Measurements from ENCODE around the gene STOM.

Gene STOM

DNA sequence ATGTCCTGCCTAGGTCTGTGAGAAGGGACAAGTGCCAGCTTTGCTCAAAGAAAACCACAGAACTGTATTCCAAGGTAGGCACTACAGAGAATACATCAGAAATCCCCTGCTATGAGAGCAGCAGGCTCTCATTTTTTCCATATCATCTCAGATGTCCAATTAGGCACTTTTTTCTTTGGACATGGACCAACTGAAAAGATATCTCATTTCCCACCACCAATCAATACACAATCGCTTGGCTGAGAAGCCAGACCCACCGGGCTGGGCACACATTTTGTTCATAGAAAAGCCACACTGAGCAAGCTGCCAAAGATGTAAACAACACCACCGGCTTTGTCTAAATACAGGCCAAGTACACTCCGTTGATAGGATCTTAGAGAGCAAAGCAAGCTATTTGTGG lies 25.9 kb downstream of the STOM start:
- DNase-seq: peak; percentile 43

DNA sequence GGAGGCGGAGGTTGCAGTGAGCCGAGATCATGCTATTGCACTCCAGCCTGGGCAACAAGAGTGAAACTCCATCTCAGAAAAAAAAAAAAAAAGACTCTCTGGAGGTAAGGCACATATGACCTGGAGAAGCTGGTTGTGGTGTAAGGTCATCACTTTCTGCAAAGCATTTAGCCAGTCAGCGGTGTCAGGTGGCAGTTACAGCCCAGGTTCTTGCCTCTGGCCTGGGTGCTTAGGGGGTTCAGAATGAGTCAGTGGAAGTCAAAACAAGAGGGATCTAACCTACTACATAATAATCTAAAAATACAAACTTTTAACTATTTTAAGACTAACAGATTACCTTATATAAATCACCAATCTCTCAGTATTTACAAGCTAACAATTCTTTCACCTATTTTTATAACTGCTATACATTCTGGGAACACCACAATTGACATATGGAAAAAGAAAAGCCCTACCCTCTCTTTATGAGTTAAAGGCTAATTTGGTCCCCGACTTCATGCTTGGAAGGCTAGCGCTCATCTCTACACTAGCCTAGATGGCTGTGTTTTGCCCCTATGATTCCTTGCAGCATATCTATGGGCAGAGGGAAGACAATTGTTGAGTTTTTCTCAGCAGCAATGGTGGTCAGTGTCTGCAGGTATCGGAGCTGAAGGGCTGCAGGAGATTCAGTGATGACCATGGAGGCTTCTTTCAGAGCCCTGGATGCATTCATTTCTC lies 29.2 kb downstream of the STOM start:
- no peak for DNase-seq

DNA sequence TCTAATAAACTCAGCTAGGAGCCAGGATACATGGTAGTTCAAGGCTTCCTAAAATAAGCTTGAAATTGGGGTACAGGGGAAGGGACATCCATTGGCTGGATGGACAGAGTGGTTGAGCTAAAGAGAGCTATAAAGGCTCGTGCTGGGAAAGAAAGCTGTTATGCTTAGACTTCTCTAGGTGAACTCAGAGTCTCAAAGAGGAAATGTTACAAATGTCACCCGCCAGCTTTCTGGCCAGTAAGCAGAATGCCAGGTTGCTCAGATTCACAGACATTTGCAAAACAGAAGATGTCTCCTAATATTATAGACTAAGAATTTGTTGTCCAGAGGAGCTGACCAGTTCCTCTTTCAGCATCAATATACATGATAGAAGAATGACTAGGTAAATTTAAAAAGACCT lies 30.6 kb downstream of the STOM start:
- DNase-seq: no peak

DNA sequence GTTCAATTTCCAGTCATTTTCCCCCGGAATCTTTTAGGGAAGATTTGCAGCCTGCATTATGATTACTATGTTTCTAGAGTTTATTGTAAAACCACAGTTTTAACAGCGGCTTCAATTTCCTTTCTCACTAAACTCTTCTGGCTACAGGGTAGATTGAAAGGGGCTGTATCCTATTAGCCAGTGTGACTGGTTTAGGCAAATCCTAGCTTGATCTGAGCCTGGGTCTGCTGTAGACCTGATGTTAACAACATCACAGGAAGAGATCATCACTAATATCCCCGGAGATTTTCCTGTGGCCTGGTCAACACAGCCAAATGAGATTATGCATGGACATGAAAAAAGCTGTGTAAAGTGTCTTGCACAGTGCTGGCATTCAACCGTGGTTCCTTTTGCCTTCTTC lies 33.4 kb downstream of the STOM start:
- DNase-seq: no peak

DNA sequence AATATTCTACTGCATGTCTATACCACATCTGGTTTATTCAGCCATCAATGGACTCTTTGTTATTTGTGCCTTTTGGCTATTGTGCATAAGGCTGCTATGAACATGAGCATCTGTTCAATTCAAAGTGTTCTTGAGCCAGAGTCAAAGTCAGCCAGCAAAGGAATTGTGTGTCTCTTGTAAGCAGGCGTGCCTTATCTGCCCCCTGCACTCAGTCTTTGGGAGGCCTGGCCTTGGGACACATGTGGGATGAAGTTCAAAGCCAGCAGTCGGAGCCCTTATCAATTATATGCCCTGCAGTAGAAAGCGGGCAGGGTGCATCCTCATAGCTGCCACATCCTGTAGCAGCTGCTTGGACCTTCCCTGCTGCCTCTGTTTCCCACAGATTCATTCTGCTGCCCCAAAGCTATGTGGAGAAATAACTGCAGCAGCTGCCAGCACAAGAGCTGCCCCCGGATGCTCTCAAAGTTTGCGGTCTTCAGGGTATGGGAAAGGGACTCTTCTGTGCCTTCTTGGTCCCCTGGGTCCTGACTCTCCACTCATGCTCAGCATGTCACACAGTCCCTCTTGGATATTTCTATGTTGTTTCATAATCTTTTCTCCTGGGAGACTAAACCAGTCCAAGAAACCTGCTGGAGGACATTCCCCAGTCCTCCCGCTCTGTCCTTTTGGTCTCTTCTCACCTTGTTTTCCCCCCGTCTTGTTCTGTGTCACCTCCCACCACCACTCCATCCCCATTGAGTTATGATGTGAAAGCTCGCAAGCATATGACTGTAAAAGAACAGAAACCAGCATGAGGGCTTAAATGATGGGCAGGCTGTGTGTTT lies 35.9 kb downstream of the STOM start:
- DNase-seq: no peak

DNA sequence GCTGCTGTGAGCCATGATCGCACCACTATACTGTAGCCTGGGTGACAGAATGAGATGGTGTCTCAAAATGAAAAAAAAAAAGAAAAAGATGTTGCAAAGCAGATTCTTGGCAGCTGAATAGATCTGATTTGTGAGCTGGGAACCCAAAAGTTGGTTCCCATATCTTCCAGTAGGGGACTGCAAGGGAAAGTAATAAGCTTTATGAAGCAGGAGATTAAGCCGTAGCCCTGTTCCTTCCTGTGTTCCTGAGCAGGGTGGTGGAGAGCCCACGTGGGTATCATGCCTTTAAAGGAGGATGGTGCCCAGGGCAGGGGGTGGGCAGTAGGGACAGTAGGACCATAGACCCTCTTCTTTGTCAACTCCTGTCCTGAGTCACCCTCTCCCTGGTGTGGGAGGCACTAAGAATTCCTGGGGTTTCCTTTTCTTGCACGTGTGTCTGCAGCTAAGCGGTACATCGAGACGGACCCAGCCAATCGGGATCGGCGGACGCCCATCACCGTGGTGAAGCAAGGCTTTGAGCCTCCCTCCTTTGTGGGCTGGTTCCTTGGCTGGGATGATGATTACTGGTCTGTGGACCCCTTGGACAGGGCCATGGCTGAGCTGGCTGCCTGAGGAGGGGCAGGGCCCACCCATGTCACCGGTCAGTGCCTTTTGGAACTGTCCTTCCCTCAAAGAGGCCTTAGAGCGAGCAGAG lies 37.9 kb downstream of the STOM start:
- no peak for DNase-seq

DNA sequence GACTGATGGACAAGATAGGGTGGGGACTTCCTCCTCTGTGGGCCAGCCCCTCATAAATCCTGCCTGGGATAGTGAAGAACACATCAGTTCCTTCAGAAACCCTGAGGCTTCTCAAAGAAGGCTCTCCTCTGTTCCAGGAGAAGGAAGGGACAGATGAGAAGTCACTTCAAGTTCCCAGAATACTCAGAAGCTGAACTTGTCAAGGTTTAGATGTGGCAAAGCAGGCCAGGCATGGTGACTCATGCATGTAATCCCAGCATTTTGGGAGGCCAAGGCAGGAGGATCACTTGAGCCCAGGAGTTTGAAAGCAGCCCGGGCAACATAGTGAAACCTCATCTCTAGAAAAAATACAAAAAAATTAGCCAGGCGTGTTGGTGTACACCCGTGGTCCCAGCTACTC lies 38.5 kb downstream of the STOM start:
- DNase-seq: no peak

DNA sequence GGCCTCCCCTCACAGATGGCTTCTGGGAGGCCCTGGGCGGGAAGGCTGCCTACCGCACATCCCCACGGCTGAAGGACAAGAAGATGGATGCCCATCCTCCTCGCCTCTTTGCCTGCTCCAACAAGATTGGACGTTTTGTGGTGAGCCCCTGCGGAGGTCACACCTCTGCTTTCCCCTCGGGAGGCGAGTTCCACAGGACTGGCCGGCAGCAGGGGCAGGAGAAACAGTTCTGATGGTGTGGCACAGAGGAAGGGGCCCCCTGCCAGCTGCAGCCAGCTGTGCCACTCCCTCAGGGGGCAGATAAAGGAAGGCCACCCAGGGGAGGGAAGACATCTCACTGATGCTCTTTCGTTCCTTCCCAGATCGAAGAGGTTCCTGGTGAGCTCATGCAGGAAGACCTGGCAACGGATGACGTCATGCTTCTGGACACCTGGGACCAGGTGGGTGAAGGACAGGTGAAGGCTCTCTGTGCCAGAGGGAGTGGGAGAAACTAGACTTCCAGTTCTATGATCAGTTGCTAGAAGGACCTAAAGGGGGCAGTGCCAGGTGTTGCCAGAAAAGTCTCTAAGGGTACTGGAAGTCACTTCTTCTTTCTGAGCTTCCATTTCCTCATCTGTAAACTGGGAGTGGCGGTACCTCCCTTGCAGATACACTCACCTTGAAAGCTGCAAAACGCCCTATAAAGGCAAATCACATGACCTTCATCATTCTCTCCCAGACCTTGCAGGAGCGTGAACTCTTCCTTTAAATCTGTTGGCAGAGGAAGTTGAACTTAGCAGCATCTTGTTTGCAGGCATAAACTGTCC lies 41.0 kb downstream of the STOM start:
- no peak for DNase-seq

DNA sequence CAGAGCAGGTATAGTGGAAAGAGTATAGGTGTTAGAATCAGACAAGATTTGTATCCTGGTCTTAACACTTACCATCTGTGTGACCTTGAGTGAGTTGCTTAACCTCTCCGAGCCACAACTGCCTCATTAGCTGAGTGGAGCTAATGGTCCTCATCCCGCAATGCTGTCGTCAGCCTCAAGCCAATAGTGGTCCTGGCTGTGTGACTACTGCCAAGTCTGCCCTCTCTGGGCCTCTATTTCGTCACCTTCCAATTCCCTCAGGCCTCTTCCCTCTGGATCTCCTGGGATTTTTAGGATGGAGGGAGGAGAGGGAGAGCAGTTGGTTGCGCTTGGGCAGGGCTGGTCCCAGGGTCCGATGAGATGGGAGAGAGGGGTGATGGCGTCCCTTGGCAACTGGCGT lies 41.6 kb downstream of the STOM start:
- DNase-seq: no peak

DNA sequence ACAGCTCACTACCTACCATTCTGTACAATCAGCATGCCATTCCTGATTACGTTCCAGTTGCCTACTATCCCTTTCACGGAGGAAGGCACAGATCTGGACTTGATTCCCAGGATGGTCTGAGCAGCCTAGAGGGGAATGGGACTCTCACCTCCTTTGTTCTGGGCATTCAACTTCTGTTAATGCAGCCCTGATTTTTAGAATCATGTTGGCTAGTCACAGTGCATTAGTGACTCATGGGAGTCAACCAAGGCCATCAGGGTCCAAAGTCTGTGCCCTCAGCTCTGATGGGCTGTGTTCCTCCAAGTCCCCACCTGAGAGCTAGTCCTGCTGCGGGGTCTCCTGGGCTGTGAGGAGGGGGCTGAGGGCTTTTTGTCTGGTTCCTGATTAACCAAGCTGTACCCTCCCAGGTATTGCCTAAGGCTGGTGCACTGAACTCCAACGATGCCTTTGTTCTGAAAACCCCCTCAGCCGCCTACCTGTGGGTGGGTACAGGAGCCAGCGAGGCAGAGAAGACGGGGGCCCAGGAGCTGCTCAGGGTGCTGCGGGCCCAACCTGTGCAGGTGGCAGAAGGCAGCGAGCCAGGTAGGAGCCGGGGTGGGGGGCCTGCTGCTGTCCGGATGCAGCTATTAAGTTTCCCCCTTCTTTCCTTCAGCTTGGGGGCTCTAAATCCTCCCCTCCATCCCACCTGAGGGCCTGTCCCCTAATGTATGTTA lies 43.0 kb downstream of the STOM start:
- no peak for DNase-seq

DNA sequence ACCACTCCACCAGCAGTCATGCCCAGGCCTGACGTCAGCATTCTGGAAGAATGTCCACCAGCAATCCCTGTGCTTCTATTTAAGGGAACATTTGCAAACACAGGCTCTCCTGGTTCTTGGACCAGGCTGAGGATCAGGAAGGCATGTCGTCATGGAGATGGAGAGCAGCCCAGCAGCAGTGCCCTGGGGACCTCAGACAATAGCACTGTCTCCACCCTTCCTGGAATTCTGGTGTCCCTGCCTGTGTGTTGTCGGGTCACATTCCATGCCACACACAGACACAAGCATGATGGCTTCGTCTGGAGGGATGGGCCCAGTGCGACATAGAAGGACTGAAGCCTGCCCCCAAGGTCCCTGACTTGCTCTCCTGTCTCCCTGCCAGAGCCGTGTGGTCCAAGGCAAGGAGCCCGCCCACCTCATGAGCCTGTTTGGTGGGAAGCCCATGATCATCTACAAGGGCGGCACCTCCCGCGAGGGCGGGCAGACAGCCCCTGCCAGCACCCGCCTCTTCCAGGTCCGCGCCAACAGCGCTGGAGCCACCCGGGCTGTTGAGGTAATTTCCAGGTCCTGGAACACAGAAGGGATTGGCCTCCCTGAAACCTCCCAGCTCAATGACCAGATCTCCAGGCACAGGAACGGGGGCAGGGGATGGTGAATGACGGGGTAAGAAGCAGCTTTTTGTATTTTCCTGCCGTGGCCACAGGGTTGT lies 43.8 kb downstream of the STOM start:
- no peak for DNase-seq

DNA sequence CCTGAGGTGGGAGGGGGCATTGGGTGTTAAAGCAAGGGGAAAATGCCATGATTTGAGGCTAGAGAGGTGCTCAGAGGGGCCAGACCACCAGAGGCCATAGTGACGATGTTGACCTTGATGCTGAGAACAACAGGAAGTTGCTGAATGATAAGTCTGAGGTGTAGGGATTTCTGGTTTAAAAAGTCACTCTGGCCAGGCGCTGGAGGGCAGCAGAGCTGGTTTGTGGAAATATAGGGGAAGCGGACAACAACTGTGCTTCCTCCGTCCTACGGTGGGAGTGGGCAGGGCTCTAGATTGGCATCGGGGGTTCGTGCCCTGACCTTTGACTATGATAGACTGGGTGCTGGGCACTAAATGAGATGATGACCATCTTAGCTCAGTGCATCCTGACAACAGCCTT lies 44.7 kb downstream of the STOM start:
- DNase-seq: no peak

DNA sequence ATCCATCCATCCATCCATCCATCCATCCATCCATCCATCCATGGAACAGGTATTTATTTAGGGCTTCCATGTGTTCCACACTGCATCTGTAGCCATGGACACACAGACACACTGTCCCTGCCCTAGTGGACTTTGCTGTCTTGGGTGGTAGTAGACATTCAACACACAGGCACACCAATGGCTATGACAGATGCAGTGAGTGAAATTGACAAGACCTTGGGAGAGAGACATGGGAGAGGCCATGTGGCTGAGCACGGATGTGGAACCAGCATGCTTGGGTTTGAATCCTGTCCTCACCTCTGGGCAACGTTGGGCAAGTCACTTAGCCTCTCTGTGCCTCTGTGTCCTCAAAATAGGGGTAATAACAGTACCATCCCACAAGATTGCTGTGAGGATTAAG lies 45.3 kb downstream of the STOM start:
- DNase-seq: no peak

DNA sequence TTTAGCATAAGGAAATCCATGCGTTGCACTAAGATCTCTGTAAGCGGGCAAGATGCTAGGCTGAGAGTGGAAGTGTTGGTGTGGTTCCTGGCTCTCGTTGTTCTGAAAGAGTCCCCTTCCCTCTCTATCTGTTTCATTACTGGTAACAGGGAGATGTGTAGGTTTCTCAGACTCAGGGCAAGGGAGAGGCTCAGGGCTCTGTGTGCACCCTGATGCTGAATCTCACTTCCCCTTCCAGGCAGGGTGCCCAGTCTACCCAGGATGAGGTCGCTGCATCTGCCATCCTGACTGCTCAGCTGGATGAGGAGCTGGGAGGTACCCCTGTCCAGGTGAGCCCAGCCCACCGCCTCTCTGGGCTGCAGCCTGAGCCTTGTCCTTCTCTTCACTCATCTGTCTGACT lies 45.7 kb downstream of the STOM start:
- DNase-seq: no peak

DNA sequence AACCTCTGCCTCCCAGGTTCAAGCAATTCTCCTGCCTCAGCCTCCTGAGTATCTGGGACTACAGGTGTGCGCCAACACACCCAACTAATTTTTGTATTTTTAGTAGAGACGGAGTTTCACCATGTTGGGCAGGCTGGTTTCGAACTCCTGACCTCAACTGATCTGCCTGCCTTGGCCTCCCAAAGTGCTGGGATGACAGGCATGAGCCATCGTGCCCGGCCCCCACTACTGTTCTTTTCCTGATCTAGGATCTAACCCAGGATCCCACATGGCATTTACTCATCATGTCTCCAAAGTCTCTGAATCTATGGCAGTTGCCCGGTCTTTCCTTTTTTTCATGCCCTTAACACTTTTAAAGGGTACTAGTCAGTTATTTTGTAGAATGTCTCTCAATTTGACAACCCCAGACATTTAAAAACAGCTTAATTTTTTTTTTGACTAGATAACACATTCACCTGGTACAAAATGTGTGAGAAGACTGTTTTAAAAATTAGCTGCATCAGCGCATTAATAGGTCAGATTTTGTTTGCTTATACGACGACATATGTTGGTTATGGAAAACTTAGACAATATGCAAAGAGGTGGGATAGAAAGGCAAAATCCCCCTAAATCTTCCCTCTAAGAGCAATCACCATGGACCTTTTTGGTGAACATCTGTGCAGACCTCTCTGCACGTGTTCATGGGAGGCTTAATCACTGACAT lies 46.5 kb downstream of the STOM start:
- DNase-seq: no peak

DNA sequence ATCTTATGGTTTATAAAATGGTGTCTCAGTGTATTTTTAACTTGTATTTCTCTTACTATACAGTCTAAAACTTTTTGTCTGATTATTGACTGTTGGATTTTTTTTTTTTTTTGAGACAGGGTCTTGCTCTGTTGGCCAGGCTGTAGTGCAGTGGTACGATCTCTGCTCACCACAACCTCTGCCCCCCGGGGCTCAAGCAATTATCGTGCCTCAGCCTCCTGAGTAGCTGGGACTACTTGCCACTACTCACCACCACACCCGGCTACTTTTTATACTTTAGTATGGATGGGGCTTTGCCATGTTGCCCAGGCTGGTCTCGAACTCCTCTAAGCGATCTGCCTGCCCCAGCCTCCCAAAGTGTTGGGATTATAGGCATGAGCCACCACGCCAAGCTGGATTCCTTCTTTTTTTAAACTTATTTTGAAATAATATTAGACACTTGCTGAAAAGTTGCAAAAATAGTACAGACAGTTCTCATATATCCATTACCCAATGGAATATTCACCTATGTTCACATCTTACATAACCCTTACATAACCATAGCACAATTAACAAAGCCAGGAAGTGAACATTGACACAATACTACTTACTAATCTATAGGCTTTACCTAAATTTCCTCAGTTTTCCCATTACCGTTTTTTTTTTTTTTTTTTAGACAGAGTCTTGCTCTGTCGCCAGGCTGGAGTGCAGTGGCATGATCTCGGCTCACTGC lies 47.2 kb downstream of the STOM start:
- no peak for DNase-seq

DNA sequence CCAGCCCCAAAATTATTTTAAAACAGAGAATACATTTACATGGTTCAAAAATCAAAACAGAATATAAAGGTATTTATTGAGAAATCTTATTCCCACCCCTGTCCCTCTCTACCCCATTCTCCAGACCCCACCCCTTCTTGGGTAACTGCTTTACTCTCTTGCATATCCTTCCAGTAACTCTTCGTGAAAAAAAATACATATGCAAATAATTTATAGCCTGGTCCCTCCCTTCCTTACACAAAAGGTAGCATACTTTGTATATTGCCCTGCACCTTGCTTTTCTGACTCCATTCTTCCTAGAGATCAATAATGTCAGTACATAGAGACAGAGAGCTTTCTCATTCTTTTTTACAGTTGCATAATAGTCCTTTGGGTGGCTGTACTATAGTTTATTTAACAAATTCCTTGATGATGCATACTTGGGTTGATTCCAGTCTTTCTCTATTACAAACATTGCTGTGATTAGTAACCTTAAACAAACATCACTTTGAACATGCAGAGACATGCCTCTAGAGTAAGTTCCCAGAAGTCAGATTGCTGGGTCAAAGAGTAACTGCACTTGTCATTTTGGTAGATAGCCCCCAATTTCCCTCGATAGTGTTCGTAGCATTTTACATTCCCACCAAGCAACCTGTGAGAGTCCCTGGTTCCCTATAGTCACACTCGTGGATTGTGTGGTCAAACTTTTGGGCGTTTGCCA lies 47.9 kb downstream of the STOM start:
- DNase-seq: peak; percentile 36

DNA sequence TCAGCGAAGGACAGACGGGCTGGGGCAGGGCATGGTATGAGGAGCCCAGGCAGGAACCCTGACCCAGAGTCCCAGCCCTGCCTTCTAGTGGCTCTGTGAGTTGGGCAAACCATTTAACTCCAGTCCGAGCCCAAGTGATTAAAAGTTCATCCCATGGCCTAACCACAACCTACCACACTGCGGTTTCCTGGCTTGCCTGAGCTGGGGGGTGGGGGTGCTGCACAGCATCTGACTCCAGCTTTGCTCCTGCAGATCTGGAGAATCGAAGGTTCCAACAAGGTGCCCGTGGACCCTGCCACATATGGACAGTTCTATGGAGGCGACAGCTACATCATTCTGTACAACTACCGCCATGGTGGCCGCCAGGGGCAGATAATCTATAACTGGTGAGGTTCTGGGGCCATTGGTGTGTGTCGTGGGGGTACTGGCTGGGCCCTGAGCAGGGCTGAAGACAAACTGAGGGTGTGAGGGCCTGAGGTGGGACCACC lies 49.0 kb downstream of the STOM start:
- DNase-seq: no peak

DNA sequence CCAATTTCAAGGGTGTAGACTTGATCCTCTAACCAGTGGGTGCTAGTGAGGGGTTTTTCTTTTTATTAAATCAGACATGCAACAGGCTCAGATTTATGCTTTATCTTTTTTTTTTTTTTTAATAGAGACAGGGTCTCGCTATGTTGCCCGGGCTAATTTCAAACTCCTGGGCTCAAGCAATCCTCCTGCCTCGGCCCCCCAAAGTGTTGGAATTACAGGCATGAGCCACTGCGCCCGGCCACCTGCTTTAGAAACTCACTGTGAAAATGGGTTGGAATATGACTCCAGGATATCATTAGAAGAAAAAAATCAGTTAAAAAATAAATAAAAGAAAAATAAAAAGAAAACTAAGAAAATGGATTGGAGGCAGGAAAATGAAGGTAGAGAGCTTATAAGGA lies 50.7 kb downstream of the STOM start:
- no peak for DNase-seq
